ENCODE data around the gene ZFAND3.

Gene ZFAND3

GRCh38 chr6:38162493-38163185 lies 343.1 kb downstream of the ZFAND3 start:
- Histone ChIP-seq H3K9ac (ENCODE audit: low read length) (no peak overlapping the region), H3F3A (ENCODE audit: insufficient read depth, low read length) (no peaks in the 10 kb centered on the region), H3K4me1 (ENCODE audit: low read length) (no peaks in the 10 kb centered on the region), H3K27me3 (replicated peaks; ENCODE audit: insufficient read depth, low read length) (no peaks in the 10 kb centered on the region), H3K27ac (ENCODE audit: low read length) (no peak overlapping the region), H3K9me2 (replicated peaks; ENCODE audit: insufficient read depth, low read length) (no peaks in the 10 kb centered on the region), H3K79me2 (ENCODE audit: low read length) (no peaks in the 10 kb centered on the region), H3K9me3 (replicated peaks; ENCODE audit: insufficient read depth, low read length) (no peaks in the 10 kb centered on the region), H4K20me1 (ENCODE audit: insufficient read depth, low read length) (no peaks in the 10 kb centered on the region), H2AFZ (ENCODE audit: low read length) (no peak overlapping the region), H3K4me2 (ENCODE audit: low read depth, low read length) (no peak overlapping the region), H3K4me3 (ENCODE audit: low read length) (no peak overlapping the region), H3K36me3 (replicated peaks; ENCODE audit: insufficient read depth, low read length) (no peaks in the 10 kb centered on the region)
- TF ChIP-seq CTCF (IDR thresholded peaks at IDR 0.05; ENCODE audit: low read length) (no peak), EZH2 (optimal IDR thresholded peaks at IDR 0.05; ENCODE audit: low read depth, low read length) (no peak), EZH2phosphoT487 (IDR thresholded peaks at IDR 0.05; ENCODE audit: low read length) (no peak)
- DNase-seq: no peak

- H3F3A ChIP-seq (ENCODE audit: insufficient read depth, low read length): no peaks in the 10 kb centered on the region
- no peak for DNase-seq
- no peaks in the 10 kb centered on the region for H4K20me1 ChIP-seq (ENCODE audit: insufficient read depth, low read length)
- no peak overlapping the region for H2AFZ ChIP-seq (ENCODE audit: low read length)
- H3K27me3 ChIP-seq (replicated peaks; ENCODE audit: insufficient read depth, low read length): no peaks in the 10 kb centered on the region
- no peak overlapping the region for H3K4me2 ChIP-seq (ENCODE audit: low read depth, low read length)
- H3K9me3 ChIP-seq (replicated peaks; ENCODE audit: insufficient read depth, low read length): no peaks in the 10 kb centered on the region
- no peak overlapping the region for H3K9ac ChIP-seq (ENCODE audit: low read length)
- H3K27ac ChIP-seq (ENCODE audit: low read length): no peak overlapping the region
- H3K79me2 ChIP-seq (ENCODE audit: low read length): no peaks in the 10 kb centered on the region
- H3K9me2 ChIP-seq (replicated peaks; ENCODE audit: insufficient read depth, low read length): no peaks in the 10 kb centered on the region
- no peaks in the 10 kb centered on the region for H3K4me1 ChIP-seq (ENCODE audit: low read length)
- H3K36me3 ChIP-seq (replicated peaks; ENCODE audit: insufficient read depth, low read length): no peaks in the 10 kb centered on the region
- H3K4me3 ChIP-seq (ENCODE audit: low read length): no peak overlapping the region
- TF ChIP-seq EZH2 (optimal IDR thresholded peaks at IDR 0.05; ENCODE audit: low read depth, low read length): no peak
- no peak for TF ChIP-seq EZH2phosphoT487 (IDR thresholded peaks at IDR 0.05; ENCODE audit: low read length)
- no peak for TF ChIP-seq CTCF (IDR thresholded peaks at IDR 0.05; ENCODE audit: low read length)
Measured at GRCh38 chr6:38163186-38164130, 343.9 kb downstream of the ZFAND3 start.

- H3K4me3 ChIP-seq (ENCODE audit: low read length): no peak overlapping the region
- no peak overlapping the region for H3K27ac ChIP-seq (ENCODE audit: low read length)
- H3F3A ChIP-seq (ENCODE audit: insufficient read depth, low read length): no peaks in the 10 kb centered on the region
- H3K79me2 ChIP-seq (ENCODE audit: low read length): no peaks in the 10 kb centered on the region
- H3K4me1 ChIP-seq (ENCODE audit: low read length): no peaks in the 10 kb centered on the region
- no peak for TF ChIP-seq EZH2phosphoT487 (IDR thresholded peaks at IDR 0.05; ENCODE audit: low read length)
- no peak for TF ChIP-seq CTCF (IDR thresholded peaks at IDR 0.05; ENCODE audit: low read length)
- TF ChIP-seq EZH2 (optimal IDR thresholded peaks at IDR 0.05; ENCODE audit: low read depth, low read length): no peak
- H2AFZ ChIP-seq (ENCODE audit: low read length): no peak overlapping the region
- DNase-seq: no peak
- H3K9me3 ChIP-seq (replicated peaks; ENCODE audit: insufficient read depth, low read length): no peaks in the 10 kb centered on the region
- H3K4me2 ChIP-seq (ENCODE audit: low read depth, low read length): no peak overlapping the region
- no peak overlapping the region for H3K9ac ChIP-seq (ENCODE audit: low read length)
- H4K20me1 ChIP-seq (ENCODE audit: insufficient read depth, low read length): no peaks in the 10 kb centered on the region
- no peaks in the 10 kb centered on the region for H3K9me2 ChIP-seq (replicated peaks; ENCODE audit: insufficient read depth, low read length)
- no peaks in the 10 kb centered on the region for H3K27me3 ChIP-seq (replicated peaks; ENCODE audit: insufficient read depth, low read length)
- H3K36me3 ChIP-seq (replicated peaks; ENCODE audit: insufficient read depth, low read length): no peaks in the 10 kb centered on the region
Measured at GRCh38 chr6:38164131-38164481, 344.6 kb downstream of the ZFAND3 start.
